Eye (tissue), 1 donor: ENCODE results near the gene DPF3.

Experiments
- DNase-seq: peaks from one replicate; pipeline ENCODE4 v3.0.0-alpha.2; 2015

Gene DPF3

DNA sequence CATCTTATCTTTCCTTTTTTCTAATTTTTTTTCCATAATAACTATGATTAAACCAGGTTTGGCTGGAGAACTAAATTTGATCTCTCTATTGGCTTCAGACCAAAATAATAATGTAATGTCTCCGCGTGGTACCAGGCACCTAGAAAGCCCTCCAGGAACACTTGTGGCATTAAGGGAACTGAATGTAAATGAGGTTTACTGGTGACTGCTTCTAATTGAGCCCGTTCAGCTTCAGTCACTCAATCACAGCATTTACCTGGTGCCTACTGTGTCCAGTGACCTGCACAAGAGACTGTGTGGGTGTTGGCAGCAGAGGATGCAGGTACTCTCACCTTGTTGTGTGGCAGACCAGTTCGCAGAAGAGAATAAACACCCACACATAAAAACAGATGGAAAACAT, 302.5 kb downstream of the DPF3 start:
- DNase-seq, result no peak

DNA sequence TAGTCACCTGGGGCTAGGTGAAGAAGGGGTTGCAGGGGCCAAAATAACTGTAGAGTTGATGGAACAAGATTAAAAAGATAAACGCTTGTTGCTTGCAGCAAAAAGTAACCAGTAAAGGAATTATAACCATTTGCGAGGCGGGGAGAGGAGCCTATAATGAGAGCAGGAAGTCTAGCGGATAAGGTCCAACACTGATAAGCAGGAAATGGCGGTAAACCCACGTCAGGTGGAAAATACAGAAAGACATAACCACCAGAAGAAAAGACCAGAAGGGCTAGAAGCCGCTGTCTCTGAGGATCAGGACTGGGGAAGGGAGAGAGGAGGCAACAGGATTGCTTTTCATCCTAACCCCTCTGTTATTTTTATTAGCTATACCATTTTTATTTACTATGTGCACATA, 303.3 kb downstream of the DPF3 start:
- DNase-seq, result no peak

DNA sequence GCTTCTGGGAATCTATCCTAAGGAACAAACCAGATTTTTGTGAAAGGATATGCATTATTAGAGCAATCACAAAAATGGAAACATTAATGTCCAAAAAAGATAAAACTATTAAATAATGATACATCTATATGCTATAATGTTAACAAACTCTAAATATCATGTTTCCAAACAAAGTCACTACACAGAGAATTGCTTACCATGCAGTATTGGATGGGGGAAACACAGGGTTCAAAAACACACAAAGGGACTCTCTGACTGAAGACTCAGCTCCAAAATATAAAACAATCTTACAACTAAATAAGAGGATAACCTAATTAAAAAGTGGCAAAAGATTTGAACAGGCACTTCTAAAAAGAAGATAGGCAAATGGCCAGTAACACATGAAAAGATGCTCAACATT, 304.2 kb downstream of the DPF3 start:
- no peak for DNase-seq

DNA sequence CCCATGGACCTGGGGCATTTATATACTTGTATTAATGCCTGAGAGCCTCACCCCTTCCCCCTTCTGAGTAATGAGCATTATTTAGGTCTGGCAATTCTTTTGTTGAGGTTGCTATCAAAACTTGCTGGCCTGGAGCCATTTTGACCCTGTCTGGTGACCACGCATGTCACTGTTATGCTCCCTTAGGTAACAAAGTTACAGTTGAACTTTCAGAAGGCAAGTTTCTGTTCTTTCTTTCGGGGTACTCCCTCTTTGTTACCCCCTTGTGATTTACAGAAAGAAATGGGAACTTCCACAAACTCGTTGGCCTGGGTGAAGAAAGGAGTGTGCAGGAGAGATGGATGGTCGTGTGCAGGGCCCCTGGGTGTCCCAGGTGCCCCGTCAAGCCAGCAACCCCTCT, 305.4 kb downstream of the DPF3 start:
- DNase-seq, result no peak

DNA sequence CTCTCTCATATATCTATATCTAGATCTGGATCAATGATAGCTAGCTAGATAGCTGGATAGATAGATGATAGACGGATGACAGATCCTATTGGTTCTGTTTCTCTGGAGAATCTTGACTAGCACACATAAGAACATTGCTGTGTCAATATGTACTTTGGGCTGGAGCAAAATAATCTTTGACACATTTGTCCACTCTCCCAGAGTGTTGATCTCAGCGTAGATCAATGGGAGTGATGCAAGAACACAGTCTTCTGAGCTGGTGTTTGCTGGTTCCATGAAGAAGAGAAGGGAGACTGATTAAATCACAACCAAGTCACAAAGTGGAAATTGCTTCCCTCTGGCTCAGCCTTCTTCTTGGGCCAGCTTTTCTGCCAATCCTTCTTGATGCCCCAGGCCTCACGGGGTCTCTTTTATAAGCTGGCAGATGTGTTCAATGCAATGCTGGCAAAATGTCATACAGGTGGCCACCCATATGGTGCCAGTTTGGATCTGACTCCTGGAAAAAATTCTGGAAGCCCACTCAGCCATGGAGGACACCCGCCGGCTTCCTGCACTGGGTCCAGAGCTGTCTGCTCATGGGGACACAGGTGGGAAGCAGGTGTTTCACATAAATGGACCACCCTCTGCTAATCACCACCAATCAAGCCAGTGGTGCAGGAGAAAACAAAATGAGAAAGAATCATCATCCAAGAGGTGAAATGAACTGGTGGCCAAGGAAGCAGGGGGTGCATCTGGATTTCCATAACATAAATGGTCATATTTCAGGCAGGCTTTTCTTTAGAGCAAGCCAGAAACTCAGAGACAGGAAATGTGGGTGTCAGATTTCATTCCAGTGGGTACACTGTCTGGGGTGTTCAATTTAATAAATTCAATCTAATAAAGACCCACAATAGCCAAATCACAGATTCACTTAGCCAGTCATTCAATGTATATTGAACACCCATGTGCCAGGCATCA, 310.3 kb downstream of the DPF3 start:
- no peak for DNase-seq

DNA sequence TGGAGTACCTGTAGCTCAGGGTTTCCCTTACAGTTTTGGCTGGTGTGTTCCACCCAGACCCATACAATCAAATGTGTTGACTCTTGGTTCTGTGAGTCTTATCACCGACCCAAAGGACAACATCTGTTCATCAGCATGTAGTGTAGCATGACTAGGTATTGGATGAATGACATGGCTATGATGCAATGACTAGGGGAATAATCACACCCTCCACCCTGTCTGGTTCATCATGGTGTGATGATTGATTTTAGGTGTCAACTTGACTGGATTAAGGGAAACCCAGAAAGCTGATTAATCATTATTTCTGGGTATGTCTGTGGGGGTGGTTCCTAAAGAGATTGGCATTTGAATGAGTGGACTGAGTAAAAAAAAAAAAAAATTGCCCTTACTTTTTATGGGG, 311.3 kb downstream of the DPF3 start:
- no peak for DNase-seq

DNA sequence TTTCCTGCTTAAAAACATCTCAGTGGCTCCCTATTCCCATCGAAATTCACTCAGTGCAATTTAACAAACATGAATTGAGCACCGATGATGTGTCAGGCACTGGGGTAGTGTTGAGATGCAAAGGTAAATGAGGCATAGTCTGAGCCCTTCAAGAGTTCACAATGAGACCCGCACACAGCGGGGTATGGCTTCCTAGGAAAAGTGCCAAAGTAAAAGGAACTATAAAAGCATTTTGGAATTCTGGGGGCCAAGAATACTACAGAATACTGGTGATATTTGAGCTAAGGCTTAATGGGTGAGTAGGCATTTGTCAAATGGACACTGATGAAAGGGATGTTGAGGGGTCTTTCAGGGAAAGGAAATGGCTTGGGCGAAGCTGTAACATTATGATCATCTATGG, 315.4 kb downstream of the DPF3 start:
- DNase-seq, result no peak

DNA sequence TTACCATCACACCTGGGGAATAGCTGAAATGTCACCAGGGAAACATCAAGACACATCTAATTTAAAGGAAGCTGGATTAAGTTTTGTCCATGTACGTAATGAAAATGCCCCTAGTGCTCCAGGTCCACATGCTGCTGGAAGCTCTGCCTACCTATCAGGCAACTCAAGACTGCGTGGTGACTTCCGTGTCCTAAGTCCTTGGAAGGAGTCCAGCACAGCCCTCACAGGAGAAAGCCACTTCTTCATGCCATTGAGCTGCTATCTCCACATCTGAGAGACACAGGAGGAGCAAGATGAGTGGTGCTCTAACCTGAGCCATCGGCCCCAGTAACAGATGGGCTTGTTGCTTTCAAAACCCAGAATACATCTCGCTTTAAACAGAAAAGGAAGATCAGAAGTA, 316.4 kb downstream of the DPF3 start:
- no peak for DNase-seq

DNA sequence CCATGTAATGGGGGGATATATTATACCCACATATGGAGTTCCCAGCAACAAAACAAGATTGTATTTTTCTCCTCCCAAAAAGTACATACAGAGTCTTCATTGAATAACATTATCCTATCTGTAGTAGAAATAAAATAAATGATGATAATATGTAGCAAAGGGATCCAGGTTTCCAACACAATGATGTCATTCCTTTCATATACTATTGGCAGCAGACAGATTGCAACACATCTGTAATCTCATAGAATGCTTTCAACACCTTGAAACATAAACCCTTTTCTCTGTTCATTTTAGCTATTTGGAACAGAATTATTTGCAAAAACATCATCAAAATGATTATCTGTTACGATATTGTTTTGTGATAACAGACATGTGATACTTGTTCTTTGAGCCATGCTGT, 317.6 kb downstream of the DPF3 start:
- no peak for DNase-seq

DNA sequence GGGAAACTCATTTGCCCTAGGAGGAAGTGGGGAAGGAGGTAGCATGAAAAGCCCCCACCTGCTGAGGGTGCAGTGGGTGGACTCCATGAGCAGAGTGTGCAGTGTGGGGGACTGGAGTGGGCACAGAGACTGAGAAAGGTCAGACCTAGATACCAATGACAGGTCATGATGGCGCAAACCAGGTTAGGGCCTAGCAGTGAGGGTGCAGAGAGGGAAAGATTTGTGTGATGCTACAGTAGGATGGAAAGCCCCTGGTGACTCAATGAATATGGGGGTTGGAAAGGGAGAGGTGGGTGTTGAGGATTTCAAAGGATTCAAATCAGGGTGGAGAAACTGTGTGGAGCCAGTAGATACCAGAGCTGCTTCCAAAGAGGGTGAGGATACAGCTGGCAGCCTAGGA, 319.2 kb downstream of the DPF3 start:
- no peak for DNase-seq

DNA sequence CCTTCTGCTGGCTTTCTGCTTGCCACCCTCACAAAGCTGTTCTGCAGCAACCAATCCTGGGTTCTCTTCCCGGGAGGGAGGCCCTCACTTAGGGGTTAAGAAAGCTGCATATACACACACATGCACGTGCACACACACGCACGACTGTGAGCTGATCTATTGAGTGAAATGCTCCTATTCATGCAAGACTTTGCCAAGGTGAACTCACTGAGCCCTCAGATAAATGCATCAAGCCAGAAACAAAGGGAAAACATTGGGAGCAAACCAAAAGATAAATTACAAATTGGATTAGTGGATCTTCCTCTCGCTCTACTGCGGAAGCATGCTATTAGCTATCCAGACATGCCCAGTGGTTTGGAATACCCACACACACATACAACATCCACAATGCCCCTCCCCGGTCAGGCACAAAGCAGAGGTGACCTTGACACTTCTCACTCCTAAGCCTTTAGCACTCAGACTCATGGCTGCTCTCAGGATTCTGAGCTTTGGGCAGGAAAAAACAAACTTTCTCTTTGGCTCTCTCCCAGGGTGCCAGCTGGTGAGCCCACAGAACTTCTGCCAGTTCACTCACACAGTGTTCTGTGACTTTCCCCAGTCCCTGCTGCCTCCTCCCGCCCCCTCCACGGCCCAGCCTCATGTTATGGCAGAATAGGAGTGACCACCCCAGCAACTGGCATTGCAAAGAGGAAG, 320.0 kb downstream of the DPF3 start:
- DNase-seq, result no peak
